ENCODE results near the gene ENC1.

DNA sequence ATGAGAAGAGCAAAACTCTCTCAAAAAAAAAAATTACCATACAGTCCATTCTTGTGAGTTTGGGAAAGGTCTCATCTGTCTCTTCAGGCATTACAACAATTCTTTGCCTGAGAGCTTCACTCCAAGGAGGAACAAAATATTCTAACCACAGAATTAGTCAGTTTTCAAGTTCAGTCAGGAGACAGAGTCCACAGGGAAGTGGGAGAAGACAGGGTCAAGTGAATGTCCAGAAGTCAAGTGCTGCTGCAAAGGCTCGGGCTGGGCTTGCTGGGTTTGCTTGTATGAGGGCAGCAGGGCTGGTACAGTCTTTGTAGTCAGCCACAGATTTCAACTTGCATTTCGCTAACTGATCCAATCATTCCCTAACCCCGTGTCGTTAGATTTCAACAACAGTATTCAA lies 26.9 kb upstream of the ENC1 start:
- TF ChIP-seq, protein P1, sequence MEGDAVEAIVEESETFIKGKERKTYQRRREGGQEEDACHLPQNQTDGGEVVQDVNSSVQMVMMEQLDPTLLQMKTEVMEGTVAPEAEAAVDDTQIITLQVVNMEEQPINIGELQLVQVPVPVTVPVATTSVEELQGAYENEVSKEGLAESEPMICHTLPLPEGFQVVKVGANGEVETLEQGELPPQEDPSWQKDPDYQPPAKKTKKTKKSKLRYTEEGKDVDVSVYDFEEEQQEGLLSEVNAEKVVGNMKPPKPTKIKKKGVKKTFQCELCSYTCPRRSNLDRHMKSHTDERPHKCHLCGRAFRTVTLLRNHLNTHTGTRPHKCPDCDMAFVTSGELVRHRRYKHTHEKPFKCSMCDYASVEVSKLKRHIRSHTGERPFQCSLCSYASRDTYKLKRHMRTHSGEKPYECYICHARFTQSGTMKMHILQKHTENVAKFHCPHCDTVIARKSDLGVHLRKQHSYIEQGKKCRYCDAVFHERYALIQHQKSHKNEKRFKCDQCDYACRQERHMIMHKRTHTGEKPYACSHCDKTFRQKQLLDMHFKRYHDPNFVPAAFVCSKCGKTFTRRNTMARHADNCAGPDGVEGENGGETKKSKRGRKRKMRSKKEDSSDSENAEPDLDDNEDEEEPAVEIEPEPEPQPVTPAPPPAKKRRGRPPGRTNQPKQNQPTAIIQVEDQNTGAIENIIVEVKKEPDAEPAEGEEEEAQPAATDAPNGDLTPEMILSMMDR (IDR thresholded peaks at IDR 0.05), result no peak
- TF ChIP-seq POLR2A (IDR thresholded peaks at IDR 0.05) (no peak), POLR2AphosphoS5 (IDR thresholded peaks at IDR 0.05; ENCODE audit: insufficient read depth in 1 of 2, low read depth in 1 of 2) (no peak)
